DND-41 (cell line): ENCODE data around the gene MESP2.

Source experiments
- ATAC-seq: fragments of 200-7000 bp; cut with Tn5 transposase; 3 replicates; pipeline ENCODE4 v1.9.1; 2021; ENCODE audit warnings: low read depth; ENCODE audit not compliant: insufficient read depth
- DNase-seq: peaks from one replicate; pipeline ENCODE4 v3.0.0-alpha.2; 2020
- H2AFZ ChIP-seq: 2 replicates; pipeline ENCODE4 v1.6.0; 2012; ENCODE audit warnings: low read depth, low read length
- H3K27ac ChIP-seq: 2 replicates; pipeline ENCODE4 v1.5.1; 2012; ENCODE audit warnings: low read length, inconsistent platforms
- H3K27me3 ChIP-seq: fragments of 200-600 bp; sonication (generic); 2 replicates; pipeline ENCODE4 v1.6.0; 2012; ENCODE audit warnings: low read length, mild to moderate bottlenecking, inconsistent platforms; ENCODE audit not compliant: insufficient read depth, poor library complexity
- H3K36me3 ChIP-seq: 2 replicates; pipeline ENCODE4 v1.5.1; 2012; ENCODE audit warnings: low read length, inconsistent platforms; ENCODE audit not compliant: insufficient read depth
- H3K4me1 ChIP-seq: 2 replicates; pipeline ENCODE4 v1.5.1; 2012; ENCODE audit warnings: mild to moderate bottlenecking, low read length; ENCODE audit not compliant: insufficient read depth
- H3K4me2 ChIP-seq: 2 replicates; pipeline ENCODE4 v1.6.0; 2012; ENCODE audit warnings: mild to moderate bottlenecking, moderate library complexity, low read length, inconsistent platforms; ENCODE audit not compliant: insufficient read depth
- H3K4me3 ChIP-seq, 2 experiments: fragments of 200-600 bp in 1 of 2; shearing (Covaris generic) in 1 of 2; 2 replicates each; pipeline ENCODE4 v1.5.1; 2012 to 2016; ENCODE audit warnings: inconsistent platforms in 2 of 2, low read length in 2 of 2, mild to moderate bottlenecking in 2 of 2, low read depth in 1 of 2, moderate library complexity in 1 of 2
- H3K79me2 ChIP-seq: 2 replicates; pipeline ENCODE4 v1.6.0; 2012; ENCODE audit warnings: low read length, inconsistent platforms; ENCODE audit not compliant: insufficient read depth
- H3K9ac ChIP-seq: 2 replicates; pipeline ENCODE4 v1.6.0; 2012; ENCODE audit warnings: low read depth, mild to moderate bottlenecking, inconsistent platforms, low read length, moderate library complexity
- H3K9me3 ChIP-seq: 2 replicates; pipeline ENCODE4 v1.5.1; 2012; ENCODE audit warnings: low read length, moderate library complexity, mild to moderate bottlenecking, inconsistent platforms; ENCODE audit not compliant: insufficient read depth, severe bottlenecking
- H4K20me1 ChIP-seq: 2 replicates; pipeline ENCODE4 v1.6.0; 2012; ENCODE audit warnings: low read length; ENCODE audit not compliant: insufficient read depth
- CTCF ChIP-seq: IDR thresholded peaks from 2 replicates; pipeline ENCODE4 v1.5.1; 2012; ENCODE audit warnings: borderline replicate concordance, low read length, moderate library complexity, mild to moderate bottlenecking; ENCODE audit not compliant: poor library complexity, severe bottlenecking; ENCODE audit errors: extremely low read depth
- EZH2 ChIP-seq: IDR thresholded peaks from 3 replicates; pipeline ENCODE4 v1.6.1; 2012; ENCODE audit warnings: borderline replicate concordance, low read depth, mild to moderate bottlenecking, moderate library complexity, low read length, inconsistent platforms; ENCODE audit not compliant: severe bottlenecking

Gene MESP2

GRCh38 chr15:89761929-89762328 is 14.2 kb upstream of the MESP2 start:
- Histone ChIP-seq H3K9ac (no peak overlapping the region), H3K36me3 (no peaks in the 10 kb centered on the region), H4K20me1 (no peaks in the 10 kb centered on the region), H3K79me2 (no peaks in the 10 kb centered on the region), H3K4me1 (no peaks in the 10 kb centered on the region), H3K27ac (no peak overlapping the region), H3K4me3 (no peak overlapping the region), H2AFZ (no peak overlapping the region), H3K4me2 (no peak overlapping the region), H3K27me3 (no peaks in the 10 kb centered on the region), H3K9me3 (no peaks in the 10 kb centered on the region)
- TF ChIP-seq CTCF (no peak), EZH2 (no peak)
- ATAC-seq (no peak), DNase-seq (no peak)

GRCh38 chr15:89765694-89766093 is 10.4 kb upstream of the MESP2 start:
- Histone ChIP-seq H3K27ac (no peak overlapping the region), H3K4me2 (no peak overlapping the region), H3K36me3 (no peaks in the 10 kb centered on the region), H3K4me1 (no peaks in the 10 kb centered on the region), H3K4me3 (no peak overlapping the region), H3K27me3 (no peaks in the 10 kb centered on the region), H3K79me2 (no peaks in the 10 kb centered on the region), H3K9me3 (no peaks in the 10 kb centered on the region), H2AFZ (no peak overlapping the region), H3K9ac (no peak overlapping the region), H4K20me1 (no peaks in the 10 kb centered on the region)
- no peak for TF ChIP-seq EZH2
- no peak for TF ChIP-seq CTCF
- DNase-seq (no peak), ATAC-seq (no peak)

GRCh38 chr15:89766357-89767311 is 9.5 kb upstream of the MESP2 start:
- Histone ChIP-seq H3K36me3 (no peaks in the 10 kb centered on the region), H2AFZ (no peak overlapping the region), H3K79me2 (no peaks in the 10 kb centered on the region), H3K4me1 (no peaks in the 10 kb centered on the region), H3K4me2 (no peak overlapping the region), H3K9ac (no peak overlapping the region), H3K9me3 (no peaks in the 10 kb centered on the region), H3K27ac (no peak overlapping the region), H4K20me1 (no peaks in the 10 kb centered on the region), H3K4me3 (no peak overlapping the region), H3K27me3 (no peaks in the 10 kb centered on the region)
- ATAC-seq (no peak), DNase-seq (no peak)
- TF ChIP-seq EZH2 (no peak), CTCF (no peak)
